ENCODE data around the gene PDE4DIP.
"Not testable (repeated sequence)": the region's sequence is repeated elsewhere in the genome, so short reads cannot be mapped to it uniquely, and the experiment has no call there.

- not testable (repeated sequence) for TF ChIP-seq CTCF, POLR2AphosphoS5, POLR2A, EP300 (IDR thresholded peaks at IDR 0.05)
Measured at GRCh38 chr1:149015522-149015921, 171.3 kb downstream of the PDE4DIP start.
